AG10803 (cell line): ENCODE data around the gene TBC1D16.
"Not testable (repeated sequence)": the region's sequence is repeated elsewhere in the genome, so short reads cannot be mapped to it uniquely, and the experiment has no call there.

Experiments used
- DNase-seq: peaks from one replicate; pipeline ENCODE4 v3.0.0; 2010; ENCODE audit warnings: low read depth
- H3K4me3 ChIP-seq: 2 replicates; pipeline ENCODE4 v1.5.1; 2011; ENCODE audit warnings: mild to moderate bottlenecking, low read length, control low read depth
- CTCF ChIP-seq: conservative IDR thresholded peaks from 2 replicates; pipeline ENCODE4 v1.5.1; 2011; ENCODE audit warnings: mild to moderate bottlenecking, low read length, control low read depth, inconsistent platforms

The TBC1D16 gene

GRCh38 chr17:80000981-80001775 lies 34.5 kb downstream of the TBC1D16 start:
- H3K4me3 ChIP-seq: no peak overlapping the region
- no peak for DNase-seq
- no peak for TF ChIP-seq CTCF

- TF ChIP-seq CTCF: no peak
- DNase-seq: no peak
- no peak overlapping the region for H3K4me3 ChIP-seq
Measured at GRCh38 chr17:80000136-80000535, 35.5 kb downstream of the TBC1D16 start.

GRCh38 chr17:79997011-79997660 lies 38.5 kb downstream of the TBC1D16 start:
- no peak for TF ChIP-seq CTCF
- DNase-seq: no peak
- no peak overlapping the region for H3K4me3 ChIP-seq

DNA sequence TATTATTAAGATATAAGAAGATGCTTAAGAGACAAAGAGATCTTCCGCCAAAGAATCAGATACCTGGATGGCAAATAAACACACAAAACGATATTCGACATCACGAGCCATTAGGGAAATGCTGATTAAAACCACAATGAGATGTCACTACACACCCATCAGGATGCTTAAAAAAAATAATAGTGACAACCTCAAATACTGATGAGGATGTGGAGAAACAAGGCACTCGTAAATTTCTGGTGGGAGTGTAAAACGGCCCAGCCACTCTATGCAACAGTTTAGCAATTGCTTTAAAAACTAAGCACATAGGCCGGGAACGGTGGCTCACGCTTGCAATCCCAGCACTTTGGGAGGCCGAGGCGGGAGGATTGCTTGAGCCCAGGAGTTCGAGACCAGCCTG lies 39.4 kb downstream of the TBC1D16 start:
- no peak overlapping the region for H3K4me3 ChIP-seq
- DNase-seq: no peak
- TF ChIP-seq CTCF: no peak

- no peak overlapping the region for H3K4me3 ChIP-seq
- no peak for TF ChIP-seq CTCF
- DNase-seq: no peak
Measured at GRCh38 chr17:79995696-79996095, 40.0 kb downstream of the TBC1D16 start.

DNA sequence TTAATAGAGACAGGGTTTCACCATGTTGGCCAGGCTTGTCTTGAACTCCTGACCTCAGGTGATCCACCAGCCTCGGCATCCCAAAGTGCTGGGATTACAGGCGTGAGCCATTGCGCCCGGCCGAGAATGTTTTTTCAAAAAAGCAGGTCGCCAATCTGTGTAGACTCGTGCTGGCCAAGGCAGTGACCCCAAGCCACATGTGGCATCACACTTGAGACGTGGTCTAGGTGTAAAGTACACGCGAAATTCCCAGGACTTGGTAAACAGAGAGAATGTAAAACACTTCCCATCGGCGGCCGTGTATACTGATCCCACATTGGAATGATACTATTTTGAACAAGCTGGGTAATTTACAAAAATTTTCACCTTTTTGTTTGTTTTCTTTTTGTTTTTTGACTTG lies 41.1 kb downstream of the TBC1D16 start:
- TF ChIP-seq CTCF: no peak
- H3K4me3 ChIP-seq: no peak overlapping the region
- no peak for DNase-seq

DNA sequence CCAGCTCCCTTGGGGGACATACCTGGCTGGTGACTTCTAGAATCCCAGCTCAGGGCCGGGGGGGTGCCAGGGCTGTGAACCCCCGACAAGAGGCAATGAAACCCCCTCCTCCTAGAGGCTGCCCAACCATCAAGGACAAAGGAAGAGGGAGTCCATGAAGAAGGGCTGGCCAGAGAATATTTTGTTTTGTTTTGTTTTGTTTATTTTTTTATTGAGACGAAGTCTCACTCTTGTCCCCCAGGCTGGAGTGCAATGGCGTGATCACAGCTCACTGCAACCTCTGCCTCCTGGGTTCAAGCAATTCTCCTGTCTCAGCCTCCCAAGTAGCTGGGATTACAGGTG lies 41.5 kb downstream of the TBC1D16 start:
- DNase-seq, H3K4me3 ChIP-seq: not testable (repeated sequence)
